Measurements from ENCODE around the gene CNTNAP5. TPM values are rescaled to one million over a fixed set of nuclear protein-coding genes. Genes with fewer than 3 reads are reported as not detected.

Gene CNTNAP5
- total and polyA plus RNA-seq, 2 donors (not counting 3 experiments of a cell fraction or from before 2014, with no cell fraction given) = not detected

- CTCF ChIA-PET = no interaction called here
- dilution Hi-C loops (cut with MboI; ENCODE audit: extremely low pct_ligation_motif_present, low sequenced_read_pairs) = no loop called here
- H3K79me2 ChIP-seq (ENCODE audit: control insufficient read depth, insufficient read depth, low read length) = no peaks in the 10 kb centered on the region
- POLR2A ChIA-PET = no interaction called here
- peaks cover 8% of the 10 kb centered on the region for H3K9me3 ChIP-seq (replicated peaks; ENCODE audit: control insufficient read depth, insufficient read depth, low read length)
- TF ChIP-seq POLR2AphosphoS5 (IDR thresholded peaks at IDR 0.05; ENCODE audit: insufficient read depth, low read depth, low read length) = no peak
- TF ChIP-seq MYC (IDR thresholded peaks at IDR 0.05; ENCODE audit: low read depth, low read length) = no peak
- no peak for TF ChIP-seq EZH2 (IDR thresholded peaks at IDR 0.05; ENCODE audit: borderline replicate concordance, low read depth, low read length, severe bottlenecking)
- no peak overlapping the region for H3K4me3 ChIP-seq (replicated peaks in 1 of 3; ENCODE audit: insufficient read depth in 1 of 3, low read depth in 1 of 3, low read length in 3 of 3)
- no peaks in the 10 kb centered on the region for H3K4me1 ChIP-seq (ENCODE audit: control insufficient read depth, extremely low read depth, insufficient read depth, low read length)
- no peaks in the 10 kb centered on the region for H3K27me3 ChIP-seq (ENCODE audit: control insufficient read depth in 2 of 2, insufficient read depth in 2 of 2, low read length in 2 of 2)
- no peak overlapping the region for H2AFZ ChIP-seq (ENCODE audit: low read depth, low read length)
- H3K4me2 ChIP-seq (ENCODE audit: insufficient read depth, low read length) = no peak overlapping the region
- FAIRE-seq = no peak
- H3K9ac ChIP-seq (replicated peaks; ENCODE audit: extremely low read depth, insufficient read depth, low read length) = no peak overlapping the region
- no peaks in the 10 kb centered on the region for H4K20me1 ChIP-seq (replicated peaks; ENCODE audit: control insufficient read depth, extremely low read depth, insufficient read depth, low read length)
- BruUV-seq (replicated peaks) = no TSS peak
- H3K36me3 ChIP-seq (ENCODE audit: control insufficient read depth in 2 of 2, extremely low read depth in 1 of 2, insufficient read depth in 2 of 2, low read length in 2 of 2) = no peaks in the 10 kb centered on the region
- no peak overlapping the region for H3K27ac ChIP-seq (ENCODE audit: insufficient read depth, low read depth, low read length)
- no peak for DNase-seq (ENCODE audit: low read depth, low spot score)
- H3K9me1 ChIP-seq (replicated peaks; ENCODE audit: control insufficient read depth, extremely low read depth, insufficient read depth, low read length) = no peaks in the 10 kb centered on the region
- intact Hi-C loops (cut with micrococcal nuclease) = no loop called here
Observed at GRCh38 chr2:124501575-124502152, 476.6 kb downstream of the CNTNAP5 start.

GRCh38 chr2:124514236-124514635 is 489.1 kb downstream of the CNTNAP5 start:
- Histone ChIP-seq H3K27me3 (ENCODE audit: control insufficient read depth in 2 of 2, insufficient read depth in 2 of 2, low read length in 2 of 2) (no peaks in the 10 kb centered on the region), H3K9ac (replicated peaks; ENCODE audit: extremely low read depth, insufficient read depth, low read length) (no peak overlapping the region), H3K4me1 (ENCODE audit: control insufficient read depth, extremely low read depth, insufficient read depth, low read length) (no peaks in the 10 kb centered on the region), H3K9me3 (replicated peaks; ENCODE audit: control insufficient read depth, insufficient read depth, low read length) (peaks cover 6% of the 10 kb centered on the region), H3K4me2 (ENCODE audit: insufficient read depth, low read length) (no peak overlapping the region), H3K27ac (ENCODE audit: insufficient read depth, low read depth, low read length) (no peak overlapping the region), H2AFZ (ENCODE audit: low read depth, low read length) (no peak overlapping the region), H4K20me1 (replicated peaks; ENCODE audit: control insufficient read depth, extremely low read depth, insufficient read depth, low read length) (no peaks in the 10 kb centered on the region), H3K4me3 (replicated peaks in 1 of 3; ENCODE audit: insufficient read depth in 1 of 3, low read depth in 1 of 3, low read length in 3 of 3) (no peak overlapping the region), H3K9me1 (replicated peaks; ENCODE audit: control insufficient read depth, extremely low read depth, insufficient read depth, low read length) (no peaks in the 10 kb centered on the region), H3K79me2 (ENCODE audit: control insufficient read depth, insufficient read depth, low read length) (no peaks in the 10 kb centered on the region), H3K36me3 (ENCODE audit: control insufficient read depth in 2 of 2, extremely low read depth in 1 of 2, insufficient read depth in 2 of 2, low read length in 2 of 2) (no peaks in the 10 kb centered on the region)
- CTCF ChIA-PET = no interaction called here
- intact Hi-C loops (cut with micrococcal nuclease) = no loop called here
- no TSS peak for BruUV-seq (replicated peaks)
- FAIRE-seq = no peak
- dilution Hi-C loops (cut with MboI; ENCODE audit: extremely low pct_ligation_motif_present, low sequenced_read_pairs) = no loop called here
- POLR2A ChIA-PET = no interaction called here
- no peak for TF ChIP-seq MYC (IDR thresholded peaks at IDR 0.05; ENCODE audit: low read depth, low read length)
- TF ChIP-seq, protein P1, sequence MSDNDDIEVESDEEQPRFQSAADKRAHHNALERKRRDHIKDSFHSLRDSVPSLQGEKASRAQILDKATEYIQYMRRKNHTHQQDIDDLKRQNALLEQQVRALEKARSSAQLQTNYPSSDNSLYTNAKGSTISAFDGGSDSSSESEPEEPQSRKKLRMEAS (IDR thresholded peaks at IDR 0.05; ENCODE audit: insufficient read depth, insufficient read length) = no peak
- TF ChIP-seq GATA2 (IDR thresholded peaks at IDR 0.05; ENCODE audit: insufficient read depth, insufficient read length, low read depth, low read length) = no peak
- no peak for TF ChIP-seq POLR2A (IDR thresholded peaks at IDR 0.05; ENCODE audit: low read depth, low read length)
- no peak for TF ChIP-seq EZH2 (IDR thresholded peaks at IDR 0.05; ENCODE audit: borderline replicate concordance, low read depth, low read length, severe bottlenecking)
- no peak for TF ChIP-seq JUN (IDR thresholded peaks at IDR 0.05; ENCODE audit: borderline replicate concordance, insufficient read depth, insufficient read length, low read depth)
- TF ChIP-seq FOS (IDR thresholded peaks at IDR 0.05; ENCODE audit: borderline replicate concordance, insufficient read depth, low read length) = no peak
- no peak for TF ChIP-seq POLR2AphosphoS5 (IDR thresholded peaks at IDR 0.05; ENCODE audit: insufficient read depth, low read depth, low read length)
- TF ChIP-seq CTCF (IDR thresholded peaks at IDR 0.05; ENCODE audit: extremely low read depth in 1 of 2, insufficient read depth in 1 of 2, low read depth in 1 of 2, low read length in 2 of 2) = no peak
- no peak for DNase-seq (ENCODE audit: low read depth, low spot score)

All from endothelial cell of umbilical vein (primary cell).